ENCODE measurements around the gene CCNQ.

Gene CCNQ

GRCh38 chrX:153539979-153540358 lies 59.0 kb downstream of the CCNQ start:
- in situ Hi-C loops (cut with HindIII; ENCODE audit: low sequenced_read_pairs): no loop called here

- in situ Hi-C loops (cut with HindIII; ENCODE audit: low sequenced_read_pairs): no loop called here
Observed at GRCh38 chrX:153539171-153539978, 59.6 kb downstream of the CCNQ start.

- in situ Hi-C loops (cut with HindIII; ENCODE audit: low sequenced_read_pairs): no loop called here
Observed at GRCh38 chrX:153538424-153538823, 60.5 kb downstream of the CCNQ start.

All from DLD1 (cell line).